ENCODE measurements around the gene ZFAND3.

ZFAND3 gene

DNA sequence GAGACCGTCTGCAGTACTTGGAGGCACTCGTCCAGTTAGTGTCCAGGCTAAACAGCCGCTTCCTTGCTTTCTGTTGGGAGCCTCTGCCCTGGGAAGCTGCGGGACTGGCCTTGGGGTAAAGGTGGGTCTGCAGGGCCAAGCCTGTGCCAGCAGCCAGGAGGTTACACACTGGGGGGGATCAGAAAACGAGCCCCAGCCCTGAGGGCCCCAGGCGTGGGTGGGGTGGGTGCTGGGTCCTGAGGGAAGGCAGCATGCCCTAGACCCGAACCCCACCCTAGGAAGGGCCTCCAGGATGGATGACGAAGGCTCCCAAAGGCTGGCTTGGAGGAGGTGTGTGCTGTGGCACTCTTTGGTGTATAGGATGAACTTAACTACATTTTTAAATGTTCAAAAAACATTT is 335.2 kb downstream of the ZFAND3 start:
- DNase-seq (ENCODE audit: low spot score) = no peak

DNA sequence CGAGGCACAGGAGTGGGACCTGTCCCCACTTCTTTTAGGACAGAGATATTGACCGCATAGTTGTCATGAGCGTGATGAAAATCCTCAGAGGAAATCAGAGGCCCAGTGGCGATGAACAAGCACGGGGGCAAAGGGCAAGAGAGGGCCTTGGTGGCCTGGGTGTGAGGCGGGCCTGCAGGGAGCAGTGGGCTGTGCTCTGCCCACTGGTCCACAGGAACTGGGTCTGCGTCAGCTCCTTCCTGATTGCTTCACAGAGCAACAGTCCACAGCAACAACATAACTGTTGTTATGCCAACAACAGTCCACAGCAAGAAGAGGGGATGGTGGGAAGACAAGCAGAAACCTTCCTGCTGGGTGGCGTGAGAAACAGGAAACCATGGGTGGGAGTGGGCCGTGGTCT is 335.6 kb downstream of the ZFAND3 start:
- no peak for DNase-seq (ENCODE audit: low spot score)

DNA sequence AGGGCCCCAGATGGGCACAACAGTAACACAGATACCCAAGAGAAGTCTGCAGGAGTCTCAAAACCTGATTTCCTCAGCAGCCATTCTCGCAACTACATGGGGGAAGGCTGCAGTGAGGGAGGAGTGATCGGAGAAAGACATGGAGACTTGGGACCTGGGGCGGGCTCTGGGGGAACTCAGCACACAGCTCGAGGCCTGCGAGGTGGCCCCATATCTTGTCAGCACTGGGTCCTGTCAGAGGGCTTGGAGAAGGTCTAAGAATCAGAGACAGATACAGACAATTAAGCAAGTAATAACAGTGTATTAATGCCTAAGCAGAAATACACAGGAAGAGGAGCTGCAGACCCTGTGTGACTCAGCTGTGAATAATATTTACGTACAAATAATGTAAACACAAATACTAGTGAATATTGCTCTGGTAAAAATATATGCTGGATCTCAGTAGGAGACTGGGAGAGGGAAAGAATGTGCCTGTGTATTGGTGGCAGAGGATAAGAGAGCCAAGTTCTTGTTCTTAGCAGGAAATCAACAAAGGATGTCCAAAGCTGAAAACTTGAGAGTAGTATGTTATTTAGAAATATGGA is 336.2 kb downstream of the ZFAND3 start:
- DNase-seq (ENCODE audit: low spot score) = no peak

DNA sequence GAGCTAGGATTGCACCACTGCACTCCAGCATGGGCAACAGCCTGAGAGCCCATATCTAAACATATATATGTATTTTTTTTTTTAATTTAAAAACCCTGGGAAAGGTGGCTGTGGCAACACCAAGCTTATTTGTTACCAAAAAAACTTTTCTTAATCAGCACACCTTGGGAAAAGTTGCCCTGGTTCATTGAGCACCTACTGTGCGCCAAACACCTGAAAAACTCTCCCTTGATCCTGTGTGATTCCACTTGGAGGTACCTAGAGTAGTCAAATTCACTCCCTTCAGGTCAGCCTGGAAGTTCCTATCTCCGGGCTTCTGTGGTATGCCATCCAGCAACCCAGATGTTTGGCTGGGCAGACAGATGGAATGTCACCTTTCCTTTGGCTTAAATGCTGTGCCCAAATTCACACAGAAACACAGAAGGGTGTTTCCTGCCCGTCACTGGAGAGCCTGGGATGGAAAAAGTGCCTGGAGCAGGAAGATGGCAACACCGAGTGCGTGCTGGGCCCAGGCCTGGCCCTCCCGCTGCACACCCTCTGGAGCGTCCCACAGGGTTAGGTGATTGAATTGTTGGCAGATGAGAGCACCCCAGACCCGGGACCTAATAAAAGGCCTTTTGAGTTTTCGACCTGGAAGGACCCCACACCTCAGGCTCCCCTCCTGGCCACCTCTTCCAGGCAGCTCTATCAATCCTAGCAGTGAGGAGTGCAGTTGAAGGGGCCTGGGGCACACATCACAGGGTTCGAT is 337.5 kb downstream of the ZFAND3 start:
- no peak for DNase-seq (ENCODE audit: low spot score)

DNA sequence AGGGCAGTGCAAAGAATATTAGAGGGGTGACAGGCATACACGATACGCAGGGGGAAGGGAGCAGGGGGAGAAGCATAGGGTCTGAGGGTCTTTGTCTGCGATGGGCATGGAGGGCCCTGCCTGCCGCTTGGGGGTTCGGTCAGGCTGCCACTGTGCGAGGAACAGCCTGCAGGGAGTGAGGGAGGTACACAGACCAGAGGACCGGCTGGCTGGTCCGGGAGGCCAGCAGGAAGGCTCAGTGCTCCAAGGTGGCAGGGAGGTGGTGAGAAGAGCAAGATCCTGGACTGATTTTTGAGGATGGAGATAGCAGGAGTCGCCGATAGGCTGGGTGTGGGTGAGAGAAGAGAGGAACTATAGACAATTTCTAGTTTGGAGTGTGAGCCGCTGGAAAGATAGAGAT is 338.4 kb downstream of the ZFAND3 start:
- DNase-seq (ENCODE audit: low spot score) = no peak

DNA sequence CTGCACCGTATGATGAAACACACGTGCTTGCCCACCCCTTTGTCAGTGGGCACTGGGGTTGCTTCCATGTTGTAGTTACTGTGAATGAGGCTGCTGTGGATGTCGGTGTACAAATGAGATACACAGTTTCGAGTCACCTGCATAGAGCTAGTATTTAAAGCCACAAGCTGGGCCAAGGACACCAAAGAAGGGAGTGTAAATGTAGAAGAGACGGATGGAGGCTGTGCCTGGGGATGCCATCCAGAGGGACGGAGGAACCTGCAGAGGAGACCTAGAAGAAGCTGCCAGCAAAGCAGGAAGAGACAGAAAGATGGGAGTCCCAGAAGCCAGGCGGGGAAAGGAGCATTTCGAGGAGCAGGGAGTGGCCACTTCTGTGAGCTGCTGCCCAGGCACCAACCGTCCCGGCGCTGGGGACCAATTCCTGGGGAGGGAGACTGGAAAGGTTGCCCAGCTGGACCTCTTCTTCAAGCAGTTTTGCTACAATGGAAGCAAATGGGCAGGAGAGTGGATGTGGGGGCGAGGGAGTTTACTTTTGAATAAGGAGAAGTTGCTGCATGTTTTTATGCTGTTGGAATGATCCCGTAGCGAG is 339.3 kb downstream of the ZFAND3 start:
- DNase-seq (ENCODE audit: low spot score) = no peak

DNA sequence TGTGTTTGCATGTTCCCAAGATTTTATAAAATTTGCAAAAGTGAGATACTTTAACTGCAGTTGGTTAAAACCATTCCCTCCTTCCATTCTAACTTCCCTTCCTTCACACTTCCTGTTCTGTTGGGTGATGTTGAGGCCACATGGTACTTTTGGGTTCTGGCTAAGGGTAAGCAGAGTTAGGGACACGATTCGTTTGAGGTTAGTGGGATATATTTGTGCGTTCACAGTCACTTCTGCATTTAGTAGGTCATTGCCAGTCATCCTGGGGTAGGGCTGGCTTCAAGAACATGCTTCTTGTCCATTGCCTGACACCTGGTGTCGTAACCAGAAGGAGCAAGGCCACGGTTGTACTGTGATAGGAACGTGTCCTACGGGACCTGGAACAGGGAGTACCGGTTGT is 340.1 kb downstream of the ZFAND3 start:
- DNase-seq (ENCODE audit: low spot score) = no peak

DNA sequence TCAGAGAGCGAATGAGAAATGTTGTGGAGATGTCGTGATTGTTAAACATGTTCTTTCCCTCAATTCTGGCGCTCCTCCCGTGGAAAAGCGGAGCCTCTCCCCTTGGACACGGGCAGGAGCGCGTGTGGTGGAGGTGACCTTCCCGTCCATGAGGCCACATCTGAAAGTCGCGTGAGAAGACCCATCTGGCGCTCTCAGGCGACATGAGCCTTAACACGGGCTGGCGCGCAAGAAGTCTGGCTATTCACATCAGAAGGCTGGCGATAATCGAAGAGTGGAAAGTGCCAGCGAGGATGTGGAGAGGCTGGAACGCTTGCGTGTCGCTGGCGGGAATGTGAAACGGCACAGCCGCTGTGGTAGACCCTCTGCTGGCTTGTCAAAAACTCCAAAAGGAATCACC is 341.3 kb downstream of the ZFAND3 start:
- DNase-seq (ENCODE audit: low spot score) = no peak

DNA sequence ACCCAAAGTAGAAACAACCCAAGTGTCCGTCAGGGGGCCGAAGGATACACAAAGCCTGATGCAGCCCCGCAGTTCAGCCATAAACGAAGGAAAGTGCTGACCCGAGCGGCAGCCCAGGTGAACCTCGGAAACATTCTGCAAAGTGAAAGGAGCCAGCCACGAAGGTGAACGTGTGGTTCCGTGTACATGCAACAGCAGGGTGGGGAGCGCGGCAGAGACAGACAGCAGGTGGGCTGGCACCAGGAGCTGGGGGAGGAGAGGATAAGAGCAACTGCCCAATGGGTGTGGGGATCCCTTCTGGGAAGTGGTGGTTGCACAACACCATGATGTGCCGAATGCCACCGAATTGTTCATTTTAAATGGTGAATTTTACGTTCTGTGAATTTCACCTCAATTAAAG is 341.8 kb downstream of the ZFAND3 start:
- DNase-seq (ENCODE audit: low spot score) = no peak

DNA sequence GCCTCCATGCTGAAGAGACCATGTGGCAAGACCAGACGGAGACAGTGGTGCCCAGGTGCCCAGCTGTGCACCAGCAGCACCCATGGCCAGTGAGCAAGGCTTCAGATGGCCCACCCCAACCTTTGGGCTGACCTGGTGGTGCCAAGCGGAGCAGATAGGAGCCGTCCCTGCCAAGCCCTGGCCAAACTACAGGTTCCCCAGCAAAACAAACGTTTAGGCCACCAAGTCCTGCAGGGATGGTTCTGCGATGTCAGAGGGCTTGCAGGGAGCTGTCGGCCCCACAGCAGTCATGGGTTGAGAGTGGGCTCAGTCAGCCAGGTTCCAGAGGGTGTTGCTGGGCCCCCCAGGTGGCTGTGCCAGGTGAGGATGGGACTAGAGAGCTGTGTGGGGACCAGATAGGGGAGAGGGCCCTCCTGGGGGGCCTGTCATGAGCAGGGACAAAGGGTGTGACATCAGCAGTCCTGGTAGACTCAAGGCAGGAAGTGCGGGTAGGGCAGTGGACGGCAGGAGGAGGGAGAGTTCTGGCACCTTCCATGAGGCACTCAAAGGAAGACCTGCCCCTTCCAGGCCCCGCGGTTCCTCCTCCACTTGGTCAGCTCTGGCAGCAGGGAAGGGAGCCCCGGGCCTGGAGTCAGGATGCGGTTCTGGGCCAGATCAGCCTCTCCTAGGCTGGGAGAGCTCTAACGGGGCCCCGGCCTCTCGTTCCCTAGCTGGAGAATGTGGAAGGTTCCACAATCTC is 342.4 kb downstream of the ZFAND3 start:
- no peak for DNase-seq (ENCODE audit: low spot score)

DNA sequence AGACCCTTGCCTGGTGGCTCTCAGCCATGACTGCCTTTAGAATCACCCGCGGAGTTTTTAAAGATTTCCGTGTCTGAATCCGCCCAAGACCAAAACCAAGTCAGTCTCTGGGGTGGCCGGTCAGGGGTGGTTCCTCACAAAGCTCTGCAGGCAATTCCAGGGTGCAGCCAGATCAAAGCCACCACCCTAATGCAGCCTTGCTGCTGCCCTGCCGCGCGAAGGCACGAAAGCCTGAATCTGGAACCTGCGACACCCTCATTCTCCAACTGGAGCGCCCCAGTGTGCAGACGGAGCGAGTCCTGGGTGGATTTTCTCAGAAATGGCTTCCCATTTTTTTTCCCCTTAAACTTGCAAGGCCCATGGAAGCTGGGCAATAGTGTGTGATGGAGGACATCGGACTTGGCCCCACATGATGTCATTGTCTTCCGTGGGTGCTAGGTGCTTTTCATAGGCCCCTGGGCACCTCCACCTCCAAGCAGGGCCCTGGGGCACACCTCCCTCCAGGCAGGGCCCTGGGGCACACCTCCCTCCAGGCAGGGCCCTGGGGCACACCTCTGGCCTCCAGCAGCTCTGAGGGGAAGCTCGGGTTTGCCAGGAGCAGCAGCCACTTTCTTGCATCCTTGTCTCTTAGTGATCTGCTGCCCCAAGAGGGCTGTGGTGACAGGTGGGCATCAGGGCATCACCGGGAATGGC is 343.1 kb downstream of the ZFAND3 start:
- DNase-seq (ENCODE audit: low spot score) = no peak

DNA sequence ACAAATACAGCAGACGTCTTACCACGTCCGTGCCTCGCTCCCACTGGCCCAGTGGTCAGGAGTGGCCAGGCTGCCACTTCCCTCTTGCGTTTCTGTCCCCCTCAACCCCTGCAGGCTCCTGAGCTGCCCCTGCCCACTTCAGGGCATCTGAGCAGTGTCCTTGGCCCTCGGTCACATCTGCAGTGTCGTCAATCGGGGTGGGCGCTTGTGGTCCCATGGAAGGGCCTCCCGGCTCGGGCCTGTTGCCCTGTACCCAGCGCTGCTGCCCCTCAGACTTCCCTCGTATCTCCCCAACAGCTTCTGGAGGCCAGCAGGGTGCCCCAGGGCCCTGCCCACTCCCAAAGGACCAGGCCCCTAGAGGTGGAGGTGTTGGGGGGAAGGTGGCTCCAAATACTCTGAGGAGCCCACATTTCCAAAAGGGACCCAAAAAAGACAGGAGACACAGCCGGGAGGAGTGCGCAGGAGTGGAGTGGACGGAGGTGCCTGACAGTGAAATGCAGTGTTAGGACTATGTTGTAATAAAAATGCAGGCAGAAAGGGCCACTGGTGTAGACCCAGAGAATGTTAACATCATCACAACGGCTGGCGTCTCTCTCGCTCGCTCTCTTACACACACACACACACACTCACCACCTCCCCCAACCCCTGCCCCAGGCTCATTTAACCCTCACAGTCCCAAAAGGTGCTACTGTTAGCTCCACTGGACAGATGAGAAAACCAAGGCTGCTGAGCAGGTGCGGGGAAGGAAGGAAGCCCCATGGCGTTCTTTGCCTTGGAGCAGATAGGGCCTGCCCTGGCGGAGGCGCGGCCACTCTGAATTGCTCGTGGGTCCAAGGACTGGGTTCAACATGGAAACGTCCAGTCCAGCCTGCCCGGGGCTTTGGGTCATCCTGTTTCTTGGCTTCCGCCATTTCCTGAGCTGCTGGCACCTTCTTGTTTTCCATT is 343.9 kb downstream of the ZFAND3 start:
- no peak for DNase-seq (ENCODE audit: low spot score)

DNA sequence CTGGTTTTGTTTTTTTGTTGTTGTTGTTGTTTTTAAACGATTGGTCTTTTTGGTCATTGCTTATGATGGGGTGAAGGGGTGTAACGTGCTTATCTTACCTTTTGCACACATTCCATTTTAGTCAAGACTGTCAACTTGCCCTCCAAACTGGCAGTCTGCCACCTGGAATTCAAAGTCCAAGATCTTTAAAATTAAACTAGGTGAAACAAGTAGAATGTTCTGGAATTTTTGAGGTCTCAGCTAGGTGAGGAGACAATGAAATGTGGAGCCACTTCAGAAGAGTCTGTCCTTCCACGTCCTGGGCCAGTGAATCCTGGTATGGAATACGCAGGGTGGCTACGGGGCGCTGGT is 344.6 kb downstream of the ZFAND3 start:
- DNase-seq (ENCODE audit: low spot score) = no peak

DNA sequence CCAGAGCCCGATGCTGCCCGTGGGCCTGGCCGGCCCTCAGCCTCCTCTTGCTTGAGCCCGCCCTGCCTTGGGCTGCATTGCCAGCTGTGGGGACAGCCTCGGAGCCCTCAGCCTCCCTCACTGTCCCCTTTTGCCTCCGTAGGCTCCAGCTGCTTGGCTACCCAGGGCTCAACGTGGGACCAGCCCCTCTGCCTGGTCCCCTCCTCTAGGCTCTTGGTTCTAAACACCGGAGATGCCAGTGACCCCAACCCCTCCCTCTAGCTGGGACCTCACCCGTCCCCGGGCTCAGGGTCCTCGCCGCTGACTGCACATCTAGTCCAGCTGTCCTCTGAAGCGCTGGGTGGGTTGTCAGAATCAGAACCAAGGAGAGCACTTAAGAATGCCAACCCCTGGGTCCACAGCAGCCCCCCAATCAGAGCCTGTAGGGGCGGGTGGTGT is 345.2 kb downstream of the ZFAND3 start:
- no peak for DNase-seq (ENCODE audit: low spot score)

DNA sequence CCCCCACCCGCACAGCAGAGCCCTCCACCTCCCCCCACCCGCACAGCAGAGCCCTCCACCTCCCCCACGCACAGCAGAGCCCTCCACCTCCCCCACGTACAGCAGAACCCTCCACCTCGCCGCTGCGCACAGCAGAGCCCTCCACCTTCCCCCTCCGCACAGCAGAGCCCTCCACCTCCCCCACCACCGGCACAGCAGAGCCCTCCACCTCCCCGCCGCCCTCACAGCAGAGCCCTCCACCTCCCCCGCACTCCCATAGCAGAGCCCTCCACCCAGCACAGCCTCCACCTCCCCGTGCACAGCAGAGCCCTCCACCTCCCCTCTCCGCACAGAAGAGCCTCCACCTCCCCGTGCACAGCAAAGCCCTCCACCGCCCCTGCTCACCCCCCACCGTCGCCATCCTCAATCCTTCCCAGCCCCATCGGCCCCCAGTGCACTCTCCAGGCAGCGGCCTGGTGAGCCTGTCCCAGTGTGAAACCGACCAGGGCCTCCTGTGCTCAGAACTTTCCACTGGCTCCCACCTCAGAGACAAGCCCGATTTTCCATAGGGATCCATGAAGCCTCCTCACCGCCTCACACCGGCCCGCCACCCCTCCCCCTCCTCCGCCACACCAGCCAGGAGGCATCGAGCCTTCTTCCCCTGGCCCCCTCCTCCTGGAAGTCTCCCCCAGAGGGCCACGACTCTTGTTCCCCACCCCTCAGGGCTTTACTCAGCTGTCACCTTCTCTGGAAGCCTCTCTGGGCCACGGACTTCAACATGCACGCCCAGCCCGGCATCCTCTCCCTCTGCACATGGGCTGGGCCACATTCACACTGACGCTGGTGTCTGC is 347.1 kb downstream of the ZFAND3 start:
- no peak for DNase-seq (ENCODE audit: low spot score)

DNA sequence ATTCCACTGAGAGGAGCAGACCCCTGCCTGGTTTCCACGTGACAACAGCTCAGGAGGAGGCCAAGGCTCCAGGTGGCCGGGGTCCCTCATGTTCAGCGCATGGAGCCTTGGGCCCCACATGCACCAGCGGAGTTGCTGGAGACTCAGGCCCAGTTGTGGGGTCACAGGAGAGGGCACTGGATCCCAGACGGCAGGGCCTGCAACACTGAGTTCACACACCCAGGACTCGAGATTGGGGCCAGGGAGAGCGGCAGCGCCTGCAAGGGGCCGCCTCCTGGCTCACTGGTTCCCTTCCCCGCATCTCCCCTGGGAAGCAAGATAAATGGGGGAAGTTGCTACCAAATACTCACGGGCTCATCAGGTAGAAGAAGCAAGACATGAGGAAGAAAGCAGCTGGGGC is 348.1 kb downstream of the ZFAND3 start:
- no peak for DNase-seq (ENCODE audit: low spot score)

DNA sequence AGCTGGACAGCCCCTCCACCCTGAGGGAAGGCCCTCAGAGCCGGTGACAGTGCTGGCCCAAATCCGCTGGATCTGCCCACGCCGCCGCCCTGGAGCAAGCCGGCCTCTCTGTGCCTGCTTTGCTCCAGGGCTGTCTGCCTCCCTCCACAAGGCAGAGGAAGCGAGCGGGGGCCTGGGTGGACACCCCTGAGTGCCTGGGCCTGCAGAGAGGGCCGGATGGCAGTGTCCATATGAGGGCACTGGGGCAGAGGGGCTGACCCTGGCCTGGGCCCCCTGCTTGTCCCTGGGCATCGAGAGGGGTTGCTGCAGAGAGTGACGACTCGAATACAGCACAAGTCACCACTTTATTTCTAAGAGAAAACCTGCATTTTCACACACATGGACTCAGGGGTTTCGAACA is 348.6 kb downstream of the ZFAND3 start:
- no peak for DNase-seq (ENCODE audit: low spot score)

DNA sequence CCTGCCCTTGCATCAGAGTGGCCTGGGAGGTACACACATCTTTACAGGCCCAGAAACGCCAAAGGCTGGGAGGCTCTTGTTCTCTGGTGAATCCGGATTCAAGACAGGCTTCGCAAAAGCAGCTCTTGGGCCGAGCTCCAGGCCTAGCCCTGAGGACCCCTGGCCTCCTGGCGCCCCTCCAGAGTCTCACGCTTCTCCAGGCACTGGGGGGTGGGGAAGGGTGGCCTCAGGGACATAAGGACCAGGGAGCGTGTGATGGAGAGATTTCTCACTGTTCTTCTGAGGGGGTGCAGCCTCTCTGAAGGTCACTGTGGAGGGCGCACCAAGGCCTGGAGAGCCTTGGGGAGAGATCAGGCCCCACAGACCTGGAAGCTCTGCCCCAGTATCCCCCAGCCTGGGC is 349.2 kb downstream of the ZFAND3 start:
- no peak for DNase-seq (ENCODE audit: low spot score)

DNA sequence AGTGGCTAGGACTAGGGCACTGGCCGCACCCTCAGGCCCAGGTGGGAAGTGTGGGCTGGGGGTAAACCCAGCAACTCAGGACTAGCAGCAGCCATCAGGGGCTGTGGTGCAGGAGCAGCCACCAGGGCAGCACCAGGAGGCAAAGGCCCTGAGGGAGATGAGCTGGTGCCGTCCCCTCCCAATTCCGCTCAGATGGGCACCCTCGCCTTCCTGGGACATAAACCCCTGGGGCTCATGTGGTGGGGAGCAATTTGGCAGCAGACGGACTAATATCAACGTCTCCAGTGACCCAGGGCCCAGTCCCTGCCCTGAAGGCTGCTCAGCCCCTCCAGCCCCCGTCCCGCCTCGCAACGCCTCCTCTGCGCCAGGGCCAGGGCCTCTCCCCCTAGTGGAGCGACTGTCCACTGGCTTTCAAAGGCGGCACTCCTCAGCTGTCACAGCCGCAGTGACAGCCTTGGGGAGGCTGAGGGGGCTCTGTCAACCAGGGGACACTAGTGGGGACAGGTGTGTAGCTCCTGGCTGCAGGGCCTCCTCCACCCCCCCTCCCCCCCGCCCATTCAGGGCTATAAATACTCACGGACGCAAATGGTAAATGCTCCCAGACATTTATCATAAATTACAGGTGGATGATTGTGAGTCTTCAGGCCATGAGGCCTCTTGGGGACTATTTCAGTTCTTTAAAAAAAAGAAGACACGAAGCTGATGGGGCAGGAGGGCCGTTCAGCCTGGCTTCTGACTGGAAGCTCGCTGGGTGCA is 349.9 kb downstream of the ZFAND3 start:
- no peak for DNase-seq (ENCODE audit: low spot score)

Measured in pons (tissue), 1 donor.